Small intestine (tissue), 7 donors: ENCODE data around the gene TPSB2. TPM values are rescaled to one million over a fixed set of nuclear protein-coding genes. Genes with fewer than 3 reads are reported as not detected.

Experiments
- DNase-seq, 2 donors: peaks; one replicate each; pipeline versions ENCODE4 v3.0.0 to v3.0.0-alpha.2; 2013
- FAIRE-seq: peaks from 2 replicates; lab custom pipeline; 2012; peaks lifted over from hg19 to GRCh38; lab: Jason Lieb, UNC
- H3K27ac ChIP-seq, 3 donors: one replicate each; pipeline ENCODE4 v1.5.1; 2013; ENCODE audit warnings: low read length in 2 of 3, mild to moderate bottlenecking in 2 of 3, control low read depth in 1 of 3, inconsistent platforms in 1 of 3, low read depth in 1 of 3, moderate library complexity in 1 of 3
- H3K27me3 ChIP-seq, 3 donors: one replicate each; pipeline ENCODE4 v1.6.1; 2013; ENCODE audit warnings: low read length in 3 of 3, inconsistent platforms in 1 of 3; ENCODE audit not compliant: control insufficient read depth in 3 of 3, insufficient read depth in 3 of 3
- H3K36me3 ChIP-seq, 3 donors: one replicate each; pipeline ENCODE4 v1.6.1; 2013; ENCODE audit warnings: low read length in 3 of 3, inconsistent platforms in 1 of 3, low read depth in 1 of 3, mild to moderate bottlenecking in 1 of 3, moderate library complexity in 1 of 3; ENCODE audit not compliant: control insufficient read depth in 3 of 3, insufficient read depth in 2 of 3
- H3K4me1 ChIP-seq, 3 donors: one replicate each; pipeline ENCODE4 v1.6.1; 2013; ENCODE audit warnings: low read length in 2 of 3, inconsistent platforms in 1 of 3, low read depth in 1 of 3, mild to moderate bottlenecking in 1 of 3, moderate library complexity in 1 of 3; ENCODE audit not compliant: control insufficient read depth in 3 of 3, insufficient read depth in 2 of 3
- H3K4me3 ChIP-seq, 3 donors: one replicate each; pipeline ENCODE4 v1.5.1; 2013; ENCODE audit warnings: low read length in 3 of 3, control low read depth in 1 of 3, inconsistent platforms in 1 of 3, low read depth in 1 of 3, mild to moderate bottlenecking in 1 of 3, moderate library complexity in 1 of 3
- H3K9me3 ChIP-seq, 2 donors: one replicate each; pipeline ENCODE4 v1.6.1; 2013; ENCODE audit warnings: low read depth in 1 of 2, low read length in 1 of 2; ENCODE audit not compliant: control insufficient read depth in 2 of 2, insufficient read depth in 1 of 2
- WGBS, 3 donors: extraction: QIAGEN DNeasy Blood & Tissue Kit; methylation state at CpG; one replicate each; pipeline ENCODE4 v1.1.7; 2013; 5-methylcytosine and 5-hydroxymethylcytosine counted together
- polyA plus RNA-seq, 4 donors: library from polyadenylated mRNA; stranded (reverse) in 3 of 4; unstranded in 1 of 4; fragments of 200-250 nt in 3 of 4; fragments of 120-200 nt in 1 of 4; gene quantifications; one replicate each; pipeline versions ENCODE4 v1.2.1 to v1.2.3, GENCODE V29; 2013
- donor health status: healthy with polysubstance abuse.
- donor health status: control.
- donor health status: control.
- donor health status: Bipolar disorder and iron deficiency.
- donor health status: healthy.

Gene TPSB2
- polyA plus RNA-seq, 4 donors, result 0.47 to 58.7 (median 20.5) TPM

- peaks cover 0 to 21% (median 0%) of the 10 kb centered on the region in 3 donors for H3K4me1 ChIP-seq
- 49 to 72% (median 63%) methylated on average over 21 to 25 of the region's 25 CpGs for WGBS, 3 donors
- no peaks in the 10 kb centered on the region for H3K9me3 ChIP-seq
- H3K27me3 ChIP-seq, result peaks cover 0 to 1% (median 0%) of the 10 kb centered on the region in 3 donors
- FAIRE-seq, result no peak
- no peak overlapping the region for H3K27ac ChIP-seq
- peaks cover 0 to 11% (median 0%) of the 10 kb centered on the region in 3 donors for H3K36me3 ChIP-seq
- DNase-seq, result no peak
- H3K4me3 ChIP-seq, result no peak overlapping the region
Observed at GRCh38 chr16:1222553-1223354, 7.2 kb downstream of the TPSB2 start.

- Histone ChIP-seq H3K4me1 (peaks cover 0 to 21% (median 0%) of the 10 kb centered on the region in 3 donors), H3K27me3 (peaks cover 0 to 1% (median 0%) of the 10 kb centered on the region in 3 donors), H3K9me3 (no peaks in the 10 kb centered on the region), H3K4me3 (no peak overlapping the region), H3K36me3 (peaks cover 0 to 11% (median 0%) of the 10 kb centered on the region in 3 donors), H3K27ac (no peak overlapping the region)
- WGBS, 3 donors, result 65 to 81% (median 70%) methylated on average over 36 to 40 of the region's 40 CpGs
- DNase-seq, result no peak
- no peak for FAIRE-seq
Observed at GRCh38 chr16:1221628-1222552, 8.1 kb downstream of the TPSB2 start.

GRCh38 chr16:1220841-1221627 is 8.9 kb downstream of the TPSB2 start:
- Histone ChIP-seq H3K36me3 (peaks cover 0 to 11% (median 0%) of the 10 kb centered on the region in 3 donors), H3K4me3 (no peak overlapping the region), H3K27ac (no peak overlapping the region), H3K9me3 (no peaks in the 10 kb centered on the region), H3K27me3 (peaks cover 0 to 1% (median 0%) of the 10 kb centered on the region in 3 donors), H3K4me1 (peaks cover 0 to 21% (median 0%) of the 10 kb centered on the region in 3 donors)
- WGBS, 3 donors, result 77 to 83% (median 79%) methylated on average over 41 to 48 of the region's 48 CpGs
- FAIRE-seq (no peak), DNase-seq (no peak)

GRCh38 chr16:1220098-1220728 is 9.8 kb downstream of the TPSB2 start:
- Histone ChIP-seq H3K36me3 (peaks cover 0 to 11% (median 0%) of the 10 kb centered on the region in 3 donors), H3K9me3 (no peaks in the 10 kb centered on the region), H3K4me1 (peaks cover 0 to 14% (median 0%) of the 10 kb centered on the region in 3 donors), H3K4me3 (no peak overlapping the region), H3K27ac (no peak overlapping the region), H3K27me3 (no peaks in the 10 kb centered on the region)
- DNase-seq, result no peak
- FAIRE-seq, result no peak
- WGBS, 3 donors, result 92 to 95% (median 92%) methylated on average over 42 to 55 of the region's 55 CpGs

GRCh38 chr16:1218930-1219611 is 10.9 kb downstream of the TPSB2 start:
- Histone ChIP-seq H3K4me1 (peaks cover 0 to 4% (median 0%) of the 10 kb centered on the region in 3 donors), H3K36me3 (peaks cover 0 to 13% (median 0%) of the 10 kb centered on the region in 3 donors), H3K27me3 (no peaks in the 10 kb centered on the region), H3K4me3 (no peak overlapping the region), H3K27ac (no peak overlapping the region), H3K9me3 (no peaks in the 10 kb centered on the region)
- DNase-seq, result no peak
- FAIRE-seq, result no peak
- 84 to 90% (median 87%) methylated on average over 23 to 24 of the region's 24 CpGs for WGBS, 3 donors

- H3K4me3 ChIP-seq, result no peak overlapping the region
- FAIRE-seq (no peak), DNase-seq (no peak)
- H3K9me3 ChIP-seq, result no peaks in the 10 kb centered on the region
- no peak overlapping the region for H3K27ac ChIP-seq
- H3K36me3 ChIP-seq, result peaks cover 0 to 16% (median 3%) of the 10 kb centered on the region in 3 donors
- no peaks in the 10 kb centered on the region for H3K27me3 ChIP-seq
- 87 to 90% (median 89%) methylated on average over 48 to 49 of the region's 49 CpGs for WGBS, 3 donors
- no peaks in the 10 kb centered on the region for H3K4me1 ChIP-seq
Observed at GRCh38 chr16:1218061-1218929, 11.7 kb downstream of the TPSB2 start.

- peaks cover 0 to 16% (median 3%) of the 10 kb centered on the region in 3 donors for H3K36me3 ChIP-seq
- H3K4me3 ChIP-seq, result no peak overlapping the region
- DNase-seq, result no peak
Observed at GRCh38 chr16:1217526-1217925, 12.5 kb downstream of the TPSB2 start.

More at GRCh38 chr16:1217526-1217925, 12.5 kb downstream of the TPSB2 start:
- Histone ChIP-seq H3K4me1 (no peaks in the 10 kb centered on the region), H3K9me3 (no peaks in the 10 kb centered on the region), H3K27ac (no peak overlapping the region), H3K27me3 (no peaks in the 10 kb centered on the region)
- no peak for FAIRE-seq
- 84 to 90% (median 89%) methylated on average over 24 of the region's 24 CpGs for WGBS, 3 donors
